ENCODE measurements around the gene SLC33A1. TPM values are rescaled to one million over a fixed set of nuclear protein-coding genes. Genes with fewer than 3 reads are reported as not detected.
"Not testable (repeated sequence)": the region's sequence is repeated elsewhere in the genome, so short reads cannot be mapped to it uniquely, and the experiment has no call there.

The SLC33A1 gene
- total RNA-seq, 1 experiment from 2014 or later: 18.6 TPM

DNA sequence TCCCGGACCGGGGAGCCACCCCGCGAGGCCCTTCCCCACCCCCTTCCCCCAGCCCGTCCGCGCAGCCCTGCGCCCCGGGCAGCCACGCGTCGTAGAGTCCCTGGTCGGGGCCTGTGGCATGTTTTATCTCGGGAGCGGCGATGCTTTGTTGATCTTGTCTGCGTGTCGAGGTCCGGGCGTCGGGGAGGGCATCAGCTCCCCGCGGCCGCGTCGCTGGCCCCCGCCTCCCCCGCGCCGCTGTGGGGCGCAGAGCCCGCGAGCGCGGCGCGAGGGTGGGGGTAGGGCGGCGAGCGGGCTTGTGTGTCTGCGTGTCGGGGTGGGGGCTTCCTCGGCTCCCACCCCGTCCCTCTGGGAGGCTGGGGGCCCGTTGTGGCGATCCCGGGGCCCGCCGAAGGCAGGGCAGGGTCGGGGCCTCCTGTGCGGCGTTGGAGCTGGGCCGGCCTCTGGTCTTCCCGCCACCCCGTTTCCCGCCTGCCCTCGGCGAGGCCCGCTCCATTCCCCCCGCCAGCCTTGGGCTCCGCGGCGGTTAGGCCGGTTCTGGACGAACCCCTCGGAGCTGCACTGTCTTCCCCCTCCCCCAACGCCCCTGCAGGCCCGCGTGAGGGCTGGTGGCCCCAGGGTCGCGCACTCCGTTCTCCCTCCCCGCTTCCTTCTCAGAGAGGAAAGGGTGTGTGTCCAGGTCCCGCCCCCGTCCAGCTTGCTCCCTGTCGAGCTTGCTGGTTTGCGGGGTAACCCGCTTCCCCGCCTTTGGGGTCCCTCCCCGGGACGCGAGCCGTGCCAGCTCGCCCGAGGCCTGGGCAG is 16.9 kb upstream of the SLC33A1 start:
- H3K36me3 ChIP-seq: no peaks in the 10 kb centered on the region
- peak; percentile 63 to 64 for DNase-seq
- H3K27me3 ChIP-seq: no peaks in the 10 kb centered on the region
- peak overlapping the region; percentile 84 for H3K27ac ChIP-seq
- peak overlapping the region; percentile 84 for H3K4me3 ChIP-seq
- H3K9me3 ChIP-seq (replicated peaks): no peaks in the 10 kb centered on the region
- 0 out of 2 replicates have a peak, but pooled peaks cover 4% of the 10 kb centered on the region for H3K4me1 ChIP-seq

DNA sequence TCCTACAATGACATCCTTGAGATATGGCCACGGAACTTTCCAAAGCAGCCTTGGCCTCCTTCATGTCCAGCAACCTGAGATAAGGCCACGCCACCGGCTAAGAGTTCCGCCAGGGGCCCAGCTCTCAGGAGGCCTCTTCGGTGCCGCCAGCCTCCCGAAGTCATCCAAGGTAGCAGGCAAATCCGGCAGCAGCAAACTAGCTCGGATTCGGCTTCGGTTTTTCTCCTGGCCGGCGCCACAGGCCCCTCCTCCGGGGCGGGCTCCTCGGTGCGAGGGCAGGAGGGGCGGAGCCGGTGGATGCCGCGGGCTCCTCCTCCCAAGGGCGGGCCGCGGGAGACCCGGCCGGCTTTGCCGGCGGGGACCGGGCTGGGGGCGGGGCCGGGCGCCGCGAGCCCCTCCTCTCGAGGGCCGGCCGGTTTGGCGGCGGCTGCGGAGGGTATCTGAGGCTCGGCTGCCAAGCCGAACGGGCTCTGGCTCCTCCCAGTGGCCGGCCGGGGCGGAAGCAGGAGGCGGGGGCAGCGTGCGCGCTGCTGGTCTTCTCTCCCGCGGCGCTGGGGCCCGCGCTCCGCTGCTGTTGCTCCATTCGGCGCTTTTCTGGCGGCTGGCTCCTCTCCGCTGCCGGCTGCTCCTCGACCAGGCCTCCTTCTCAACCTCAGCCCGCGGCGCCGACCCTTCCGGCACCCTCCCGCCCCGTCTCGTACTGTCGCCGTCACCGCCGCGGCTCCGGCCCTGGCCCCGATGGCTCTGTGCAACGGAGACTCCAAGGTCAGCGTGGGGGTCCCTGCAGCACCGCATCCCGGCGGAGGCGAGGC is 16.1 kb upstream of the SLC33A1 start, which contains the start of gene GMPS:
Gene GMPS (plus strand): TSS at position 518 of the 812 bp plus-strand sequence. CDS start 221 bp downstream, at position 739.
- Histone ChIP-seq H3K4me3 (peak within 1 kb of the TSS; percentile 84), H3K27me3 (no peaks in the 10 kb centered on the region), H3K4me1 (0 out of 2 replicates have a peak, but pooled peaks cover 4% of the 10 kb centered on the region), H3K36me3 (no peaks in the 10 kb centered on the region), H3K27ac (peak within 1 kb of the TSS; percentile 84), H3K9me3 (replicated peaks) (no peaks in the 10 kb centered on the region)
- DNase-seq: peak; percentile 90 to 91

- no peak for DNase-seq
- Histone ChIP-seq H3K27me3 (no peaks in the 10 kb centered on the region), H3K4me1 (0 out of 2 replicates have a peak, but pooled peaks cover 4% of the 10 kb centered on the region), H3K36me3 (no peaks in the 10 kb centered on the region), H3K4me3 (peak overlapping the region; percentile 84), H3K27ac (peak overlapping the region; percentile 24), H3K9me3 (replicated peaks) (no peaks in the 10 kb centered on the region)
These were observed 15.5 kb upstream of the SLC33A1 start for GRCh38 chr3:155869691-155870090.

GRCh38 chr3:155863072-155863784 is 9.0 kb upstream of the SLC33A1 start:
- DNase-seq: no peak
- H3K4me1 ChIP-seq: no peaks in the 10 kb centered on the region
- H3K27me3 ChIP-seq: no peaks in the 10 kb centered on the region

DNA sequence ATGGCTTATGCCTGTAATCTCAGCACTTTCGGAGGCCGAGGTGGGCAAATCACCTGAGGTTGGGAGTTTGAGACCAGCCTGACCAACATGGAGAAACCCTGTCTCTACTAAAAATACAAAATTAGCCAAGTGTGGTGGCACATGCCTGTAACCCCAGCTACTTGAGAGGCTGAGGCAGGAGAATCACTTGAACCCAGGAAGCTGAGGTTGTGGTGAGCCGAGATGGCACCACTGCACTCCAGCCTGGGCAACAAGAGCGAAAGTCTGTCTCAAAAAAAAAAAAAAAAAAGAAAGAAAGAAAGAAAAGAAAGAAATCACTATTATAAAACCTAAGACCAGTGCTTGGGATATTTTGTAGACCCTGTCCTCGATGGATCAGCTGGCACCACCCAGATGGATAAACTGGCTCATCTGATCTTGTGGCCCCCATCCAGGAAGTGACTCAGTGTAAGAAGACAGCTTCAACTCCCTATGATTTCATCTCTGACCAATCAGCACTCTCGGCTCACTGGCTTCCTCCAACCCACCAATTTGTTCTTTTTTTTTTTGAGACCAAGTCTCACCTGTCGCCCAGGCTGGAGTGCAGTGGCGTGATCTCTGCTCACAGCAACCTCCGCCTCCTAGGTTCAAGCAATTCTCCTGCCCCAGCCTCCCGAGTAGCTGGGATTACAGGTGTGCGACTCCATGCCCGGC is 8.2 kb upstream of the SLC33A1 start:
- not testable (repeated sequence) for H3K27ac ChIP-seq; H3K4me1 ChIP-seq; H3K36me3 ChIP-seq; H3K9me3 ChIP-seq (replicated peaks); H3K4me3 ChIP-seq; H3K27me3 ChIP-seq
- DNase-seq: peak; percentile 53 to 63

More at GRCh38 chr3:155863072-155863784, 9.0 kb upstream of the SLC33A1 start:
- Histone ChIP-seq H3K9me3 (replicated peaks) (no peaks in the 10 kb centered on the region), H3K27ac (no peak overlapping the region), H3K4me3 (no peak overlapping the region), H3K36me3 (no peaks in the 10 kb centered on the region)

GRCh38 chr3:155861476-155862183 is 7.4 kb upstream of the SLC33A1 start:
- H3K27ac ChIP-seq: no peak overlapping the region
- DNase-seq: no peak

GRCh38 chr3:155860424-155860823 is 6.2 kb upstream of the SLC33A1 start:
- not testable (repeated sequence) for H3K9me3 ChIP-seq (replicated peaks); H3K27me3 ChIP-seq; H3K4me1 ChIP-seq; H3K27ac ChIP-seq; DNase-seq; H3K36me3 ChIP-seq; H3K4me3 ChIP-seq

More at GRCh38 chr3:155861476-155862183, 7.4 kb upstream of the SLC33A1 start:
- Histone ChIP-seq H3K9me3 (replicated peaks) (no peaks in the 10 kb centered on the region), H3K36me3 (no peaks in the 10 kb centered on the region), H3K27me3 (no peaks in the 10 kb centered on the region), H3K4me1 (no peaks in the 10 kb centered on the region), H3K4me3 (no peak overlapping the region)

DNA sequence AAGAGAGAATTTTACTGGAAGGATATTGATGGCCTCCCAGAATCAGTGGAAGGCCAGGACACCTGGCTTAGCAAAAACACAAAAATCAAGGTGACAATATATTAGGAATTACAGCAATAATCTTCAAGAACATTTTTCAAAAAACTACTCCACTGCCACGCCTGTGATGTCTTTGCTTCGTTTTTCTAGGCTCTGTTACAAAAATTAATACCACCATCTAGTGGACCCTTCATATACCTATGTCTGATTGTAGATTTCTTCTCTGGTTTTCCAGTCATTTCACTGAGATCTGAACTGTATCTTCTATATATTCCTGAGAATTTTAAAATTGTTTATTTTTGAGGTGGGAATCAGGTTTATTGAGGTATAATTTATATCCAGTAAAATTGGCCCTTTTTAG is 5.6 kb upstream of the SLC33A1 start:
- H3K9me3 ChIP-seq (replicated peaks): no peaks in the 10 kb centered on the region
- no peaks in the 10 kb centered on the region for H3K36me3 ChIP-seq
- no peaks in the 10 kb centered on the region for H3K4me1 ChIP-seq
- H3K27me3 ChIP-seq: no peaks in the 10 kb centered on the region
- no peak overlapping the region for H3K27ac ChIP-seq
- no peak overlapping the region for H3K4me3 ChIP-seq
- peak in 1 of 2 experiments; percentile 11 for DNase-seq

DNA sequence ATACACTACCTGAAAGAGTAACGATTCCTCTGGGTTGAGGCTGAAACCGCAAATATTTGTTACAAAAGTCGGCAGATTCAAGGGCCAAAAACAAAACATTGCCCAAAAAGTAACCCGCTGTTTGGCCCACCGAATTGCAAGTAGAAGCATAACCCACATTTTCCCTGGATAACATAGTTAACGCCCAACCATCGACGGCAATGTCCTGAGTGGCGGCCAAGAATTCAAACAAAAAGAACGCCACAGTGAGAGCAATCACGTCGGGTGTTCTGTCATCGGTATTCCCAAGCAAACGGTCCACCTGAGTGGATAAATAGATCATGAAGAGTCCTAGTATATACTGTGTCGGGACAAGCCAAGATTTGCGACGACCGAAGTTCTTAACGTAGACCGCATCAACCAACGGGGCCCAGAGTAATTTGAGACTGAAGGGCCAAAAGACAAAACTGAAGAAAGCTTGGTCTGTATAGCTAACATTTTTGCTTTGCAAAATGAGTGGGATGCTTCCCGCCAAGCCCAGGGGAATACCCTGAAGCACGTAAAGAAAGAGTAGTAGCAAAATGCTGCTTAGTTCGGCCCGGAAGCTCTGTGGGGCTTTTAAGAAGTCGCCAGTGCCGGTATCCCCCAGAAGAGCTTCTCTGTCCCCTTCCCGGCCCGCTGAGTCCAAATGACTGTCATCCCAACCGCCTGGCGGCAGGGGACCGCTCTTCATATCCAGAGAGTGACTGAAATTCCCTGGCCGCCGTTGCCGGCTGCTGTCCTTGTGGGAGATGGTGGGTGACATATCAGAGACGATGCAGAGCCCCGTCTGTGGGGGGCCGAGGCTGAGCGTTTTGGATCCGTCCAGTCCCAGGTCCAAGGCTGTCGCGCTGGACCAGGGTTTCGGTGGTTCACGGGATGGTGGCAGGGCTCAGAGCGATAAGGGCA is 750 bp downstream of the SLC33A1 start:
- no peaks in the 10 kb centered on the region for H3K36me3 ChIP-seq
- H3K27ac ChIP-seq: peak overlapping the region; percentile 18; the same call in 1 of the 2 replicates
- no peaks in the 10 kb centered on the region for H3K9me3 ChIP-seq (replicated peaks)
- DNase-seq: peak; percentile 3 to 12
- peak overlapping the region; percentile 80 for H3K4me3 ChIP-seq
- H3K27me3 ChIP-seq: no peaks in the 10 kb centered on the region
- peaks cover 3% of the 10 kb centered on the region; the same call in 1 of the 2 replicates for H3K4me1 ChIP-seq

DNA sequence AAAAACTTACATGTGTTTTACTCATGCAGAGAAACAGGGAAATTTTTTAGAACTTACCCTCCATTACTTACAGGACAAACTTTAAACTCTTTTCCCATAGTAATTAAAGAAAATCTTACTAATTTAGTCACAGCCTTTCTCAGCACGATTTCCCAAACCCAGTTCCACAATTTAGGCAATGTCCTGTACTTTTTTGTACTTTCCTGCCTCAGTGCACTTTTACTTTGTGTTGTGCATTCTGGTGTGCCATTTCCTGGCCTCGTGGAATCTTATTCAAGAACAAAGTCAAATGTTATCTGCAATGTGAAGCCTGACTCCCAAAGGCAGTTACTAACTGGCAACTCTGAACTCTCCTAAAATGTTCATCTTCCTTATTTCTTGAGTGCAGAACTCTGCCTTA is 1.9 kb downstream of the SLC33A1 start:
- Histone ChIP-seq H3K4me3 (peak overlapping the region; percentile 80), H3K4me1 (peaks cover 3% of the 10 kb centered on the region; the same call in 1 of the 2 replicates), H3K9me3 (replicated peaks) (no peaks in the 10 kb centered on the region), H3K27ac (no peak overlapping the region), H3K36me3 (no peaks in the 10 kb centered on the region), H3K27me3 (no peaks in the 10 kb centered on the region)
- DNase-seq: no peak

DNA sequence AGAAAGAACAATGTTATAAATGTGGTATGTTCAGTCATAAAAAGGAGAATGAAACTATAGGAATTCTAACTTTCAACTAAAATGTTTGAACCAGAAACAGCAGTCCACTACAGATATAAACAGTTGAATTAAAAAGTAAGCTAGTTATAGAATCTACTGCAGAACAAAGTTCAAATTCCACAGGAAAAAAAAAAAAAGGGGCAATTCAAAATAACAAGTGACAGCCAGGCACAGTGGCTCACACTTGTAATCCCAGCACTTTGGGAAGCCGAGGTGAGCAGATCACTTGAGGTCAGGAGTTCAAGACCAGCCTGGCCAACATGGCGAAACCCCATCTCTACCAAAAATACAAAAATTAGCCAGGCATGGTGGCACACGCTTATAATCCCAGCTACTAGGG is 4.8 kb downstream of the SLC33A1 start:
- H3K4me3 ChIP-seq; DNase-seq; H3K27ac ChIP-seq; H3K9me3 ChIP-seq (replicated peaks); H3K4me1 ChIP-seq; H3K27me3 ChIP-seq; H3K36me3 ChIP-seq: not testable (repeated sequence)

GRCh38 chr3:155847993-155848392 is 6.2 kb downstream of the SLC33A1 start:
- H3K4me1 ChIP-seq: peaks cover 3% of the 10 kb centered on the region; the same call in 1 of the 2 replicates
- no peak for DNase-seq
- no peak overlapping the region for H3K4me3 ChIP-seq
- H3K9me3 ChIP-seq (replicated peaks): no peaks in the 10 kb centered on the region
- H3K27ac ChIP-seq: no peak overlapping the region
- H3K27me3 ChIP-seq: no peaks in the 10 kb centered on the region
- H3K36me3 ChIP-seq: 0 out of 2 replicates have a peak, but pooled peaks cover 2% of the 10 kb centered on the region

DNA sequence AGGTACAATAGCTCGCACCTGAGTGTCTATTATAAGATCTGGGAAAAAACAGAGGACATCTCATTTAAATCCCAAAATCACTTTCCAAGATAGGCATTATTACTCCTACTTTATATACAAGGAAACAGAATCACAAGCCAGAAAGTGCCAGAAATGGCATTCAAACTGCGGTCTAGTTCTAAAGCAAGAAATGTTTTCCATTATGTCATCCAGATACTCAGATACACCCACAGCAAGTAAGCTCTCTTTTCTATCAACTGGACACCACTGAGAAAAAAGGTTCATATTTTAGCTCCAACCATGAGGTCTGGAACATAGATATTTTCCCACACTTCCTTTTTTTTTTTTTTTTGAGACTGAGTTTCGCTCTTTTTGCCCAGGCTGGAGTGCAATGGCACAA is 8.1 kb downstream of the SLC33A1 start:
- Histone ChIP-seq H3K27me3 (no peaks in the 10 kb centered on the region), H3K4me1 (no peaks in the 10 kb centered on the region), H3K9me3 (replicated peaks) (no peaks in the 10 kb centered on the region), H3K27ac (no peak overlapping the region), H3K36me3 (0 out of 2 replicates have a peak, but pooled peaks cover 2% of the 10 kb centered on the region), H3K4me3 (no peak overlapping the region)
- DNase-seq: no peak
